GM19351 (cell line): ENCODE measurements around the gene MEIOB.
"Not testable (repeated sequence)": the region's sequence is repeated elsewhere in the genome, so short reads cannot be mapped to it uniquely, and the experiment has no call there.

Source experiments
- ATAC-seq: cut with Tn5 transposase; IDR thresholded peaks from one replicate; pipeline ENCODE4 v1.9.1; 2021; ENCODE audit warnings: mild to moderate bottlenecking, moderate library complexity; ENCODE audit not compliant: unreplicated experiment

MEIOB gene

GRCh38 chr16:1907226-1907860 lies 35.4 kb upstream of the MEIOB start:
- ATAC-seq, result no peak

GRCh38 chr16:1906846-1907165 lies 34.8 kb upstream of the MEIOB start:
- ATAC-seq, result no peak

- ATAC-seq, result no peak
These were observed 34.3 kb upstream of the MEIOB start for GRCh38 chr16:1906055-1906845.

GRCh38 chr16:1903845-1904840 lies 32.2 kb upstream of the MEIOB start:
- ATAC-seq, result no peak

- no peak for ATAC-seq
These were observed 31.2 kb upstream of the MEIOB start for GRCh38 chr16:1903220-1903574.

- ATAC-seq, result no peak
These were observed 30.7 kb upstream of the MEIOB start for GRCh38 chr16:1902547-1903219.

GRCh38 chr16:1900452-1900774 lies 28.4 kb upstream of the MEIOB start:
- no peak for ATAC-seq

GRCh38 chr16:1899641-1900451 lies 27.9 kb upstream of the MEIOB start:
- ATAC-seq, result no peak

- not testable (repeated sequence) for ATAC-seq
These were observed 25.7 kb upstream of the MEIOB start for GRCh38 chr16:1897692-1898091.

- ATAC-seq, result no peak
These were observed 24.1 kb upstream of the MEIOB start for GRCh38 chr16:1895949-1896675.

- ATAC-seq, result no peak
These were observed 23.1 kb upstream of the MEIOB start for GRCh38 chr16:1895068-1895467.

- no peak for ATAC-seq
These were observed 18.7 kb upstream of the MEIOB start for GRCh38 chr16:1890708-1891050.

GRCh38 chr16:1890024-1890707 lies 18.2 kb upstream of the MEIOB start:
- no peak for ATAC-seq

- ATAC-seq, result no peak
These were observed 15.9 kb upstream of the MEIOB start for GRCh38 chr16:1887711-1888354.

GRCh38 chr16:1884889-1885288 lies 12.9 kb upstream of the MEIOB start:
- no peak for ATAC-seq

GRCh38 chr16:1884155-1884760 lies 12.3 kb upstream of the MEIOB start:
- ATAC-seq, result no peak

- not testable (repeated sequence) for ATAC-seq
These were observed 9.2 kb upstream of the MEIOB start for GRCh38 chr16:1881172-1881571.

GRCh38 chr16:1879477-1879876 lies 7.5 kb upstream of the MEIOB start:
- no peak for ATAC-seq
